Measurements from ENCODE around the gene SLC35A2.
A peak's percentile ranks its signal among the peaks of the same experiment; 100 is the strongest.

SLC35A2 gene

DNA sequence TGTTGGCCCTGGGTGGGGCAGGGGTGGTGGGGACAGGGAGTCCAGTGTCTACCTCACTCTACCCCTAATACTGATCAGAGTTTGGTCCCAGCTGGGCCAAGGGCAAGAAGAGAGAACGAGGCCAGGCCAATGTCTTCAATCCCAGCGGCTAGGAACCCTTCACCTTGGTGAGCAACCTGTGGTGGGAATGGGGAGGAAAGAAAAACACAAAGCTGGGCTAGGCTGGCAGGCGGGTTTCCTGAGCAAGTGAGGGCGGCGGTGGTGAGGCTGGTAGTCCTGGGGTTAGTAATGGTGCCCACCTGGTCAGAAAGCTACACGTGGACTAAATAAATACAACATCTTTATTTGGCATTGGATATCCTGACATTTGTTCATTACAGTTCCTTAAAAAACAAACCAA lies 8.2 kb downstream of the SLC35A2 start:
- Histone ChIP-seq H3K4me3 (ENCODE audit: low read depth, low read length) (no peak overlapping the region), H3K27ac (no peak overlapping the region), H3K9me3 (ENCODE audit: severe bottlenecking) (no peaks in the 10 kb centered on the region), H3K36me3 (peaks cover 19% of the 10 kb centered on the region), H3K27me3 (ENCODE audit: insufficient read depth, low read depth, severe bottlenecking) (peaks cover 6% of the 10 kb centered on the region)
- DNase-seq: no peak
- no peak for TF ChIP-seq CTCF (IDR thresholded peaks at IDR 0.05; ENCODE audit: low read depth, low read length)

DNA sequence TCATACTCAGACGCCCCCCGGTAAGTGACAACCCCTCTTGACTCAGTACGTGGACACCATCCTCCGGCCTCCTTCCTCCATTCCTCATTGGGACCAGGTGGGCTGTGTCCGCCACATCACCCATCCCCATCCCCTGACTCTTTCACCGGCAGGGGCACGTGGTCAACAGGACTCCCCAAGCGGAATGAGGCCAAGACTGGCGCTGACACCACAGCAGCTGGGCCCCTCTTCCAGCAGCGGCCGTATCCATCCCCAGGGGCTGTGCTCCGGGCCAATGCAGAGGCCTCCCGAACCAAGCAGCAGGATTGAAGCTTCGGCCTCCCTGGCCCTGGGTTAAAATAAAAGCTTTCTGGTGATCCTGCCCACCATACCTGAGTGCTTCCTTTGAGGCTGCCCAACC lies 8.7 kb downstream of the SLC35A2 start:
- H3K27ac ChIP-seq: no peak overlapping the region
- no peaks in the 10 kb centered on the region for H3K9me3 ChIP-seq (ENCODE audit: severe bottlenecking)
- no peak for TF ChIP-seq CTCF (IDR thresholded peaks at IDR 0.05; ENCODE audit: low read depth, low read length)
- H3K36me3 ChIP-seq: peaks cover 19% of the 10 kb centered on the region
- no peak overlapping the region for H3K4me3 ChIP-seq (ENCODE audit: low read depth, low read length)
- no peak for DNase-seq
- H3K27me3 ChIP-seq (ENCODE audit: insufficient read depth, low read depth, severe bottlenecking): peaks cover 8% of the 10 kb centered on the region

- H3K36me3 ChIP-seq: peaks cover 19% of the 10 kb centered on the region
- H3K27ac ChIP-seq: no peak overlapping the region
- DNase-seq: no peak
- no peaks in the 10 kb centered on the region for H3K9me3 ChIP-seq (ENCODE audit: severe bottlenecking)
- H3K4me3 ChIP-seq (ENCODE audit: low read depth, low read length): no peak overlapping the region
- no peak for TF ChIP-seq CTCF (IDR thresholded peaks at IDR 0.05; ENCODE audit: low read depth, low read length)
- peaks cover 8% of the 10 kb centered on the region for H3K27me3 ChIP-seq (ENCODE audit: insufficient read depth, low read depth, severe bottlenecking)
These were observed 9.3 kb downstream of the SLC35A2 start for GRCh38 chrX:48902135-48902534.

DNA sequence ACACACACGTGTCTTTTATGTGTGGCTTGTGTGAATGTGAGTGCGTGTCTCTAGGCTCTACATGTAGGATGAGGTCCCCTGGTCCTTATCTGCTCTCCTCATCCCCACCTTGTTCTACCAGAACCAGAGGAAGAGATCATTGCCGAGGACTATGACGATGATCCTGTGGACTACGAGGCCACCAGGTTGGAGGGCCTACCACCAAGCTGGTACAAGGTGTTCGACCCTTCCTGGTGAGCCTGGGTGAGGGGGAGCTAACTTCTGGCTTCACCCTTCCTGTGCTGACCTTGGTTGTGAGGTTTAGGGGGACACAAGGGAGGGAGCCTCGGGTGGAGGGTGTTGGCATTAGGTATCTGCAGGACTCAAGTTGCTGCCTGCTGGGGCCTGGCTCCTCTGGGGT lies 10.4 kb downstream of the SLC35A2 start:
- no peak for DNase-seq
- H3K4me3 ChIP-seq (ENCODE audit: low read depth, low read length): no peak overlapping the region
- H3K27ac ChIP-seq: no peak overlapping the region
- TF ChIP-seq CTCF (IDR thresholded peaks at IDR 0.05; ENCODE audit: low read depth, low read length): no peak
- peaks cover 8% of the 10 kb centered on the region for H3K27me3 ChIP-seq (ENCODE audit: insufficient read depth, low read depth, severe bottlenecking)
- peaks cover 19% of the 10 kb centered on the region for H3K36me3 ChIP-seq
- no peaks in the 10 kb centered on the region for H3K9me3 ChIP-seq (ENCODE audit: severe bottlenecking)

GRCh38 chrX:48899078-48899410 lies 12.4 kb downstream of the SLC35A2 start:
- H3K27ac ChIP-seq: peak overlapping the region; percentile 93
- peaks cover 8% of the 10 kb centered on the region for H3K27me3 ChIP-seq (ENCODE audit: insufficient read depth, low read depth, severe bottlenecking)
- H3K9me3 ChIP-seq (ENCODE audit: severe bottlenecking): no peaks in the 10 kb centered on the region
- H3K36me3 ChIP-seq: peaks cover 23% of the 10 kb centered on the region
- peak; percentile 83 for DNase-seq
- peak overlapping the region; percentile 82; the same call in 1 of the 2 replicates for H3K4me3 ChIP-seq (ENCODE audit: low read depth, low read length)
- TF ChIP-seq CTCF (IDR thresholded peaks at IDR 0.05; ENCODE audit: low read depth, low read length): no peak

- Histone ChIP-seq H3K9me3 (ENCODE audit: severe bottlenecking) (no peaks in the 10 kb centered on the region), H3K27ac (peak within 1 kb of the TSS; percentile 93), H3K27me3 (ENCODE audit: insufficient read depth, low read depth, severe bottlenecking) (peaks cover 8% of the 10 kb centered on the region), H3K36me3 (peaks cover 24% of the 10 kb centered on the region), H3K4me3 (ENCODE audit: low read depth, low read length) (peak within 1 kb of the TSS; percentile 82)
- DNase-seq: peak; percentile 90
- TF ChIP-seq CTCF (IDR thresholded peaks at IDR 0.05; ENCODE audit: low read depth, low read length): no peak
These were observed 13.7 kb downstream of the SLC35A2 start, which contains the start of the genes PQBP1 and TIMM17B for GRCh38 chrX:48897625-48898306. TSS of gene PQBP1 (plus strand) at chrX:48897930. CDS start at chrX:48898510, 580 bp downstream. TSS of gene TIMM17B (minus strand) at chrX:48897768. CDS start at chrX:48897749, 19 bp downstream.
